ENCODE measurements around the gene TPO.

GRCh38 chr2:1521878-1522830 is 108.9 kb downstream of the TPO start:
- TF ChIP-seq CTCF (IDR thresholded peaks at IDR 0.05): no peak
- TF ChIP-seq SIN3A (IDR thresholded peaks at IDR 0.05; ENCODE audit: borderline replicate concordance, insufficient read depth, low read depth, low read length): no peak
- no peak for TF ChIP-seq REST (IDR thresholded peaks at IDR 0.05; ENCODE audit: insufficient read depth in 1 of 2, low read depth in 2 of 2, low read length in 1 of 2)
- no peak for TF ChIP-seq POLR2AphosphoS5 (IDR thresholded peaks at IDR 0.05; ENCODE audit: low read depth, low read length)

Data from Panc1 (cell line).